ENCODE results near the gene CDC14A.

- TF ChIP-seq NFRKB (IDR thresholded peaks at IDR 0.05) (no peak), SP1 (IDR thresholded peaks at IDR 0.05) (no peak), LEF1 (IDR thresholded peaks at IDR 0.05; ENCODE audit: borderline replicate concordance) (no peak)
Measured at GRCh38 chr1:100485855-100486258, 133.6 kb downstream of the CDC14A start.

Measured in HEK293T (cell line).